GM15510 (cell line): ENCODE results near the gene RNASEH2B.

Experiments used
- POLR2A ChIP-seq: IDR thresholded peaks from 3 replicates; pipeline ENCODE4 v1.6.1; 2011; ENCODE audit warnings: borderline replicate concordance; ENCODE audit not compliant: insufficient read length; ENCODE audit errors: extremely low read depth

Gene RNASEH2B

DNA sequence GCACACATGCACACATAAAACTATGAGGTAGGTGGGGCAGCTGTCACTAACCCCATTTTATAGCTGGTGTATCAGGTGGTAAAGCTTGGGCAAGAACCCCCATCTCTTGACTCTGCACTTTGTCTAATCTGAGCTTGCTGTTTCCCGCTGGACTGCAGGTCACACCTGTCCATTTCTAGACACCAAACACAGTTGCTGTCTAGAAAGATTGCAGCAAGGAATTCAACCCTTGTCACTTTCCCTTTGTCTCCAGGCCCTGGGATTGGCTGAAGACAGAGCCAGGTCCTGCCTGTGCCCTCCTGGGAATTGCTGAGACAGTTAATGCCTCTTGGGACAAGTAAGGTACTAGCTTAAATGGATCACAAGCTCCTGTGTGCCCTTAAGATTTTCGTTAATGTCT is 83.8 kb downstream of the RNASEH2B start:
- no peak for TF ChIP-seq POLR2A

DNA sequence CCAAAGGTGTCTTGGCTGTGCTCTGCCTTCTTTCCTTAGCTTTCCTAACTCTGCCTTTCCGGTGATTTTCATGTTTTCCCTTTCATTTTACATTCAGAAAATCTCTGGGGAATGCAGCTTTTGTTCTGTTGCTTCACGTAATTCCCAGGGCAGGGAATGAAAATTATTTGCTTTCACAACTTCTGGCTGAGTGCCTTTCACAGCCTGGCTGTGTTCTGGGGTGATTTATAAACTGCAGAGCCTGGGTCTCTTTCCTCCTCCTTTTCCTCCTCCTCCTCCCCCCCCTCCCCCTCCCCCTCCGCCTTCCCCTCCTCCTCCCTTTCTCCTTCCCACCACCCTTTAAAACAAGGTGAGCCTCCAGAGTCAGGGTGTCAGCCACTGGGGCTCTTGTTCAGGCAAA is 84.3 kb downstream of the RNASEH2B start:
- TF ChIP-seq POLR2A, result no peak

DNA sequence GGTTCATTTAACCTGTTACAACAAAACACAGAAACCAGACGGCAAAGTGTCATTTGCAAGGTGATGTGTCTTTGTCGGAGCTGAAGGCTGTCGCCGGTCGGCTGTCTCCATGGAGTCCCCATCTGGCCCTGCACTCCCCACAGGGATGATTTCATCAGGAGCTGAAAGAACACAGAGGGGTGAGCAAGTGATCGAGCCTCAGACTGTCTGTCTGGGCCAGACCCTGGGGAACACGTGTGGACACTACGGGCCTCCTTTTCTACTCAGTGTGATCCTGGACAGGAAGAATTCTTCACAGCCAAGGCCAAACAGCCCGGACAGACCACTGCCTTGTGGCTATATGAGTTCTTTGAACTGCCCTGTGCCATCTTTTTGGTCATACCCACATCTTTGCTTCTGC is 85.1 kb downstream of the RNASEH2B start:
- TF ChIP-seq POLR2A, result no peak

DNA sequence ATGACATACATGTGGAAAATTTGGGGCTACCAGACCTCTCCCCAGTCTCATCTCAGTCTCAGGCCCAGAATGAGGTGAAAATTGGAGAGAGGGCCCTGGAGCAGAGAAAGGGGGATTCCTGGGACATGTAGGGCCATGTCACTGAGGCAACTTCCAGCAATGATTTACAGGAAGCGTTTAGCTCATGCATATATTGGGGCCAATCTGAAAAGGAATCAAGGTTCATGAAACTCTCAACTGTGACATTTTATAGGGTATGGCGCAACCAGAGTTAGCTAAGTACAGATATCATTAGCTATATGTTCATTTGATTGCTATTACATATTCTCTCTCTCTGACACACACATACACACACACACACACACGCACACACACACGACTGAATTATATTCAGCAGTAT is 86.3 kb downstream of the RNASEH2B start:
- no peak for TF ChIP-seq POLR2A

DNA sequence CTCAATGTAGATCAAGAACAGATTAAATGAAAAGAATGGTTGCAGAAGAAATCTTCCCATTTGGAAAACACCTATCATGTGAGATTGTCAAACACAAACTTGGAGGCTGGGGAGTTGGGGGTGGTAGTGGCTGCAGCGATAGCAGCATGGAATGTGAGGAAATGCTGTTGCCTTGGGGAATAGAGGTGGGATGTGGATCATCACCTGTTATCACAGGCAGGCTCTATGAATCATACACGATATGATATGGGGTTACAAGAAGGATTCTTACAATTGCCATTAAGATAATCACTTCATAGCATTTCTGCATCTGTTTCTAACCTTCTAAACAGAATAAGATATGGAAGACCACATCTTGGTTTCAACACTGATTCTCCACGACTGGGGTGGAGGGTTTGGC is 88.7 kb downstream of the RNASEH2B start:
- no peak for TF ChIP-seq POLR2A

DNA sequence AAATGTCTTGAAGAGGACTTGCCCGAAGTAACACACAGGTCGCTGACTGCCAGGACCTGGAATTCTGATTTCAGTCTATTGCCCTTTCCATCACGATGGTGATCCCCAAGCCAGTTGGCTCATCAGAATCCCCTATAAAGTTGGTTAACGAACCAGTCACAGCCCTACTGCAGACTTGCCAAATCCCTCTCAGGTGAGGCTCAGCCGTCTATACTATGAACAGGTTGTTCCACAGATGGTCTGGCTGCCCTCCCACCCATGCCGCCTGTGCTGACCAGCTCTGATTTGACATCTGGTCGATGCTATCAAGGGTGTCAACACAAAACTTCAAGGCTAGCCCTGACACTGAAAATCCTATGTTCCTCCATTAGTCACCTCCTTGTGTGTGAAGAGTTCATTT is 90.0 kb downstream of the RNASEH2B start:
- no peak for TF ChIP-seq POLR2A

DNA sequence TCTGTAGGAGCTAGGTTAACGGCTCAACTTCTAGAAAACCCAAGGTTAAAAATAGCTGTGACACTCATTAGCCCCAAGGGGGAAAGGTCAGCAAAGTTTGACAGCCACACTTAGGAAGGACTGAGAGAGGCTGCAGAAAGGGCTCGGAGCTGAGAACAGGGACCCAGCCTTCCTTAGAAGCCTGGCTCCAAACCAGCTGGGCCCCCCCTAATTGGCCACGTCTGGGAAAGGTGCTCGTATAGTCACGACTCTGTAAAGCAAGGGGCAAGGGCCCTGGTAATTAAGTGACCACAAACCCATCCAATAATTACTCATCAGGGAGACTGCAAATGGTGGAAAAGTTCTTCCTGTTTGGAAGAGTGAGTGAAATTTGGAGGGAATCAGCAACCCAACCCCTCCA is 90.5 kb downstream of the RNASEH2B start:
- TF ChIP-seq POLR2A, result no peak

DNA sequence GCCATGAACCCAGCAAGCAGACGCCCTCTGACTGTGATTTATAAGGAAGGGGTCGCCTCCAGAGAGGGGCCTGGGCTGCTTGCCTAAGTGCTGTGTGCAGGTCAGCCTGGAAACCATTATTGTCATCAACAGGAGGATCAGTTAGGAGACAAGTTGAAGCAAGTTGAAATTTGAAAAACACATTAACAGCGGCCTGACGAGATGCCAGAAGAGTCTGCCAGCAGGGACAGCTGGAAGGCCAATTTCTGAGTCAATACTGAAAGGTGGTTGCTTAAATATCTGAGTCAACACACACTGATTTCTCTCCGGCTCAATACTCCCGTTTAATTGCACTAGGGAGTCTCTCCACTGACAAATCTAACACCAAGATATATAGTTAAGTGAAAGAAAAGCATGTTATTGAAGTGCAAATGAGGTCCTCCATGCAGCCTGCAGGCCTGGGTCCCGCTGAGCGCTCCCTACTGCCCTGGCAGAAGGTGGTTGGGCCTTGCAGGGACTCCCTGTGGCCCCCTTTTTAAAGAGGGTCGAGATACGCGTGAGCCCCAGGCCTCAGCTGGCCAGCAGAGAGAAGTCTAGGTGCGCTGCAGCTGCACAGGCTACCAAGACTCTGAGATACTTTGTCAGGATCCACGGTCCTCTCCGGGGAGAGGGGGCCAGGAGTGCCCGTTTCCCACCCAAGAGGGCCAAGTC is 91.1 kb downstream of the RNASEH2B start:
- TF ChIP-seq POLR2A, result no peak

DNA sequence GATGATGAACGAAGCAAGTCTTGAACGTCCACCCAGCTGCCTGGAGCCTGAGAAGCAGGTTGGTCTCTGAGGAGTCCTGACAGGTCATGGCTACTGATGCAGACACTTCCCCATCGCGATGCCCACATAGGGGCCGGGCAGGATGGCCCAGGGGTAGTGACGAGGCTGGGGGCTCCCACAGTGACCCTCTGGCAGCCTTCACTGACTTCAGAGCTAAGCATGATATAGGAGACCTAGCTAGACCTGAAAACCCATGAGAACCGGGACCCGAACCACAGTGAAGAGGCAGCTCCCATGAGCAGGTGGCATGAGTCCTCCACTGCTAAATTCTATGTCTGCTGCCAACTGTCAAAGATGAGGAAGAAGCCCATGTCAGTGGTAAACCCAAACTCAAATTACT is 91.7 kb downstream of the RNASEH2B start:
- no peak for TF ChIP-seq POLR2A

DNA sequence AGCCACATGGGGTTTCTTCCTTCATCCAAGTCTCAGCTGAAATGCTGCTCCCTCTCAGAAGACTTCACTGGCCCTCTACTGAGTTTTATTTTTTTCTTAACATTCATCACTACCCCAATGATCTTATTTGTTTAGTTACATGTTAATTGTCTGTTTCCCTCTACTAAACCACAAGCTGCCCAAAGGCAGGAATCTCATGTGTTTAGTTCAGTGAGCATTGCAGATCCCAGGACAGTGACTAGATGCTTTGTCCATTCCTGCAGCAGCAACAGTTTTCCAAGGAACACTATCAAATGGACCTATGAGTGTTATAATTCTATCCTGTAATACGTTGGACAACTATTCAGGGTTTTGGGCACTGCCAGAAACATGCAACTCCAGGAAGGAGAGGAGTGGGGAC is 93.1 kb downstream of the RNASEH2B start:
- no peak for TF ChIP-seq POLR2A

DNA sequence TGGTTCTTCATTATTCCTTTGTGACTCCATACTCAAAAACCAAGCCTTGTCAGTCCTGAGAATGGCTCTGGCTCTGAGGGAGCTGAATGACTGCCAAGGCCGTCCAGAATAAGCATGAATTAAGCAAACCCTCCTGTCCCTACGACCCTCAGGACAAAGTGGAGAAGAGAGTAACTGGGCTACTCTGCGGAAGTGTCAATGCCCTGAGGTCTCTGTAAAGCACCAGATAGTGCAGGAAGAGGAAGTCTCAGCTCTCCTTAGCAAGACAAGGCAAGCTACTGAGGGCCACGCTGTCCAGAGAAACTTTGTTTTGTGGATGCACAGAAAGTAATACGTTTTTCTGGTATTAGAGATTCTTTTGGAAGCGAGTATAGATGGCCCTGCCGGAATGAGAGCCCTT is 94.1 kb downstream of the RNASEH2B start:
- TF ChIP-seq POLR2A, result no peak

DNA sequence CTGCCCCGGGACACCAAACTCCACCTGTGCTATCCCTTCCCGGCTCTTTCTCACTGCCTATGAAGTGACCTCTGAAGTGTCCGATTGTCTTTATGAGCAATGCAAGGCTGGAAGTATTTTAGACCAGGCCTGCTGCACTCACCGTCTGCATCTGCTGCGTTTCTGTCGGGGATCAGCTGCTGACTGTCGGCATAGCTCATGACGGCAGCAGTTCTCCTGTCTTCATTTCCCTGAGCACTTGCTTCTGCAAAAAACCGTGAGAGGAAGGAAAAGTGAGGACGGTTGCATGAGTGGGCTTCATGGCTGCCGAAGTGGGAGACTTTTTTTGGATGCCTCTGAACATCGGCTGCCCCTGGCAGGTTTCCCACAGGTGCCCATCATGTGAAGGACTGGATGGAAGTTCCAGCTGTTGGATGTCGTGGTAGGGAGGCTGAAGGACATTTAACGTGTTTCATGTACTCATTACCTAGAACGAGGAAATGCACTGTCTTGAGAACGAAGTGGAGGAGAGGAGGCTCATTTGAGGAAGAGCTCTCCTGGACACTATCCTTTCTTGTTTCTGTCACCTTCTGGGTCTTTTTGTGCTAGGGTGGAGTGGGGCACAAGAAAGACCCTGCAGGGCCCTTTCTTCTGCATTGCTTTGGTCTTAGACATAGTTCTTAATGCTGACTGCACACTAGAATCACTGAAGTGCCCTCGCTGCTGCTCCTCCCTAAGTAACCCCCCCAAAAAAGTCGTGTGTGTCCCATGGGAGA is 94.7 kb downstream of the RNASEH2B start:
- TF ChIP-seq POLR2A, result no peak

DNA sequence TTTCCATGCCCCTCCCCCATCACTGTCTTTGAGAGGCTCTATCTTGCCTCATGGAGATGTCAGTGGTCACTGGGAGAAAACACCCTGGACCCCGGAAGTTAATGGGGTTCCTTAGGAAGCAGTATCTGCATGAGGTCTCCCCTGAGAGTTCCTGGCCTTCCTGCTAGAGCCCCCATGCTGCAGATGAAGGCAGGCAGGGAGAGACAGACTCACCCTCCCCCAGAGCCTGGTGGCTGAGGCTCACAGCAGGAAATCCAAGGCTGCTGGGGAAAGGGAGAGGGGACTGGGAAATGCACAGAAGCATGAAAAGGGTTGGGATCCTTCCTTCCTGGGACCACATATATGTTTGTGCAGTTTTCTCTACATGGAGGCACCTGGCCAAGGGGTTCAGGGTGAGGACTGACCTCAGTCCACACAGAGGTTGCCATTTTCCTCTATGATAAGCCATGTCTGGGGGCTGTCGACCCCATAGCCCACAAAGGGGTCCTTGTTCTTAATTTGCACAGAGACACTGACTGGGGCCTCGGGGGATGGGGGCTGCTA is 95.4 kb downstream of the RNASEH2B start:
- no peak for TF ChIP-seq POLR2A

DNA sequence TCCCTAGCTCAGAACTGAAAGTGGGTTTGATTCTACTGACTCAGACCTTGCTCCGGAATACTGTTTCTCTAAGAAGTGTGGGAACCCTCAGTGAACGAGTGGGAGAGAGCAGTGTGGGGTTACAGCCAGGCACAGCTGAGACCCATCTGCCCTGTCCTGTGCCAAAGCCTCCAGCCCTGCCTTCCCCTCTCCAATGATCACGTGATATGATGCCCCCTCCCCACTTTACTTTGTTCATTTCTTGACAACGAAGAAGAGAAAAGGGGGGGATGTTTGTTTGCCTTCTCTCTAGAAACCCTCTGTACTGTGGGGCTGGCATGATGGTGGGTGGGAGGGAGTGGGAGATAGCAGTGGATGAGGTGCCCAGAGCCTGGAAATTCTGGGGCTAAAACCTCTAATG is 96.0 kb downstream of the RNASEH2B start:
- no peak for TF ChIP-seq POLR2A
